HG03025 (cell line): Measurements from ENCODE around the gene SEMA6A.
"Not testable (repeated sequence)": the region's sequence is repeated elsewhere in the genome, so short reads cannot be mapped to it uniquely, and the experiment has no call there.

Experiments used
- ATAC-seq: cut with Tn5 transposase; IDR thresholded peaks from one replicate; pipeline ENCODE4 v1.9.1; 2021; ENCODE audit warnings: mild to moderate bottlenecking, moderate library complexity; ENCODE audit not compliant: unreplicated experiment, low FRiP score

Gene SEMA6A

GRCh38 chr5:116553366-116553765 lies 21.3 kb downstream of the SEMA6A start:
- ATAC-seq, result no peak

GRCh38 chr5:116550082-116550481 lies 24.5 kb downstream of the SEMA6A start:
- ATAC-seq, result no peak

DNA sequence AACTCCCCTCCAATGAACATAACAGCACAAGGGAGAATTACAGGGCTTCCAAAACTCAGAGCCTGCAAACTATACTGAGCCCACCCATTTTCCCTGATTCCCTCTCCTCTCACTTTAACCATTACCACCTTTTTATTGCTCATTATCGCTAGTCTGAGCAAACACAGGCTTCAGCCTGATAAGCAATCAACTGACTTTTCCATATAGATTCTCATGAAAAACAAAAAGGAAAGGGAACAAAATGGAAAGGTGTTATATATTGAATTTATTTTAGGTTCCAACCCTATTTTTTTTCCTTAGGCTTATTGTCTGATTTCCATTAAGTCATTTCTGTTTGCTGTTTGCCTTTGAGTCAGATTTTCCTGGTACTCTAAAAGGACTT lies 27.9 kb downstream of the SEMA6A start:
- ATAC-seq, result no peak

- no peak for ATAC-seq
Measured at GRCh38 chr5:116546033-116546742, 28.4 kb downstream of the SEMA6A start.

- ATAC-seq, result not testable (repeated sequence)
Measured at GRCh38 chr5:116545465-116545864, 29.2 kb downstream of the SEMA6A start.

DNA sequence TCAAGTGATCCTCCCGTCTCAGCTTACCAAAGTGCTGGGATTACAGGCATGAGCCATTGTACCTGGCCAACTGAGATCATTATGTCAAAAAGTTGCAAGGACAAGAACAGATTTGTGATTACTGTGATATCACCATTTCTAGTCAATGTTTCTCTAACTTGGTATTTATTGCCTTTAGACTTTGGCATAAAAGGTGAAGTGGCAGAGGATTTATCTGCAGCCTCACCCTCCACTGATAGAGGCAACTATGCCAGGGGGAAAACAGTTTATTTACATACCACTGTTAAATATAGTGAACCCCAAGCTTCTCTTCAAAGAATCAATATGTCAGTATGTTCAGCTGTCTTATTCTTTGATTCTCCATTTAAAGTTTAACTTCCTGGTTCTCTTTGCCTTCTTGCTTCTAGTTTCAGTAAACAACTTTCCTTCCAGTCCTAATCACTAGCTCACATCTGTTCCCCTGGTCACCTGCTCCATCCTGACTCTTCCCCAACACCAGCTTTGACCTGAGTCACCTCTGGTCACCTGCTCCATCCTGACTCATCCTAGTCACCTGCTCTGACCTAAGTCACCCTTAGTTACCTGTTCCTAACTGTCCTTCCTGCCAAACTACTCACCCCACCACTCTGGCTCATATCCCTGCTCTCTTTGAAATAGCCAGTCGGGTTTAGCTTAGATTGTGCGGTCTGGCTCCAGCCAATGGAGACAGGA lies 29.9 kb downstream of the SEMA6A start:
- no peak for ATAC-seq

DNA sequence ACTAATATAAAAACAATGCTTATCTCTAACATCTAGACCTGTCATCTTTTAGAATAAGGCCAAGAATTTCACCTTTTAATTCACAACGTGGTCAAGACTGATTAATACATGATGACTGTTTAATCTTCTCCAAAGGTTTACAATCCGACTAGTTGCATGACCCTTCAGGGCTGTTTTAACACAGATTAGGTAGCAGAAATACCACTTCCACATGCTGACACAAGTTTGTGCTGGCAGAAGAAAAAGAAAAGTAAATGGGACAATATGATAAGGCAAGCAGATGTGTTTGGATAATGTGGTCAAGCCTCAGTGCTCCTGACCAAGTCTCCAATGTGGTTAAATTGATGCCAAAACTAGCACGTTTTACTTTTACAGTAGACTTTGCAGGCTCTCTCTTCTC lies 31.1 kb downstream of the SEMA6A start:
- no peak for ATAC-seq

DNA sequence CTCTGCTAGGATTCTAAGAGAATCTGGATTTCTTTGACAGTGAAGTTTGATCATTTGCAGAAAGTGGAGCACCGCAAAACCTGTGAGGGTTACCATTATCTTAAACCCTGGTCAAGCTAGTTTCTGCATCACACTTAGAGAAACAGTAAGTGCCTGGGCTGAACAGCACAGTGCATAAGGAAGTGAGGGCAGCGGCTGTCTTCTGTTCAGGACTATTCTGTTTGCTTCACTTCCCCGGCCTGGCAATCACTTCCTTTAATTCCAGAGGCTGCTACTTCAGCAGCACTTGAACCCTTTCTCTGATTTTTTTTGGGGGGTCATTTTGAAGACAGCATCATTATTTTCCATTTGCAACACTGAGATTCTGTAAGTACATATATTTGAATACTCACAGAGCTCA lies 32.0 kb downstream of the SEMA6A start:
- ATAC-seq, result no peak

- ATAC-seq, result no peak
Measured at GRCh38 chr5:116539222-116539621, 35.4 kb downstream of the SEMA6A start.

- no peak for ATAC-seq
Measured at GRCh38 chr5:116536316-116537083, 38.1 kb downstream of the SEMA6A start.

DNA sequence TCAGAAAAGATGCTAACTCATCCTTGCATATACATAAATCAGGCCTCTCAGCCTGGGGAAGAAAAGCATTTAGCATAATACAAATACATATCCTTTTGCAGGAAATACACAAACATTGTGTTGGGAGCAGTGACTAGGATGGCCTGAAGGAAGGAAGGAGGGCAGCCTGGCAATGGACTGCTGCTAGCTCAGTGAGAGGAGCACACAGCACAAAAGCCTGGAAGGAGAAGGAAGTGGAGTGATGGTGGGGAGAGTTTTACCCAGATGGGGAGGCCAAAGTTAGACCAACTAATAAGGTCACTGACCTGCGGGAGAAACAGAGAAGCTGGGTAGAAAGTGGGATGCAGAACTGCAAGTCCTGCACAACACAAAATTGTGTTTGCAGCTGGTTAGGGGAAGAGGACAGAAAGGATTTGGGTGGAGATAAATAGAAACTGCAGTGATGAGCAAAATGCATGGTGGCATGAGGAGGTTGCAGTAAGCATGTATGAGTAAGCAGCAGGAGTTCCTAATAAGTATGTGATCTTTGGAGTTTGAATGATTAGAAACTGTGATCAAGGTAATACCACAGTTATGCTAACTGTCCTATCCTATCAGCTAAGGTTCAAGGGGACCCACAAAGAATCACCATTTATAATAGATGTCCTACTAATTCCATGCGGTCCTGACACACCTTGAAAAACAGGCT lies 39.5 kb downstream of the SEMA6A start:
- no peak for ATAC-seq

GRCh38 chr5:116532762-116533525 lies 41.7 kb downstream of the SEMA6A start:
- no peak for ATAC-seq

DNA sequence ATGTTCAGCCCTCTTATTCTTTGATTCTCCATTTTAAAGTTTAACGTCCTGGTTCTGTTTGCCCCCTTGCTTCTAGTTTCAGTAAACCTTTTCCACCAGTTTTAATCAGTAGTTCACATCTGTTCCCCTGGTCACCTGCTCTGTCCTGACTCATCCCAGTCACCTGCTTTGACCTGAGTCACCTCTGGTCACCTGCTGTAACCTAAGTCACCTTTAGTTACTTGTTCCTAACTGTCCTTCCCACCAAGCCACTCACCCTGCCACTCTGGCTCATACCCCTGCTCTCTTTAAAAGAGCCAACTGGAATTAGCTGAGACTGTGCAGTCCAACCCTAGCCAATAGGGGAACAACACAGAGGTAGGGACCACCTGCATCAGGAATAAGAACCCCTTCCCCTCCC lies 43.0 kb downstream of the SEMA6A start:
- ATAC-seq, result no peak

- no peak for ATAC-seq
Measured at GRCh38 chr5:116531117-116531516, 43.5 kb downstream of the SEMA6A start.

DNA sequence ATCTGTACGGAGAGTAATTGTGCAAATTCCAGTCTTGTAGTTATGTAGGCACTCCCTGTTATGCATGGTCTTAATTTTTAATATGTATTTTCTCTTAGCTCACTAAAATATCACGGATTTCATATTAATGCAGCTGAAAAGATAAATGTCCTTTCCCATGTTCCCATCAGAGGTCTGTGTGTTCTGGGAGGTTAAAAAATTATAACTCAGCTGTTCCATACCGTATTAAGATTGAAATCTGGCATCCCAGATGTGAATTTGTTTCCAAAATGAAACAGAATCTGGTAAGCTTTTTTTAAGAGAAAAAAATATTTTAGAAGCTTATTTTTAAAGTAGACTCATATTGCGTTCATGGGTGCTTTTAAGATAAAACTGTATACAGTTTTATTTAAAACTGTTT lies 44.3 kb downstream of the SEMA6A start:
- ATAC-seq, result no peak

- no peak for ATAC-seq
Measured at GRCh38 chr5:116529615-116530014, 45.0 kb downstream of the SEMA6A start.

- no peak for ATAC-seq
Measured at GRCh38 chr5:116528519-116529234, 45.9 kb downstream of the SEMA6A start.

DNA sequence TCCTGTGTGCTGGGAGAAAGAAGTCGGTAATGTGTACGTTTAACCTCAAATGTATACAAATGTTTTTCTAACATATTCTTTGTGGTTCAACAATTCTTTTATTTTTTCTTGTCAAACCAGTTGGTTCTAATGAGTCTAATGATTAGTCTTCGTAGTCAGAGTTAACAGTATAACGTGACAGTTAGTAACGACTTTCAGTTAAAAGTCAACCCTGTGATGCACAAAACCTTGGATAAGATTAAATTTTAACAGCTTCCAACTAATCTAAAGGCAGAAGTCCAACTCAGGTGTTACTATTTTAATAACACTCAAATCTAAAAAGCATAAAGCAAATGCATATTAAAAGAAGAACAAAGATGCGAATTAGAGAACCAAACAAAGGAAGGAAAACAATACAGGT lies 47.0 kb downstream of the SEMA6A start:
- ATAC-seq, result no peak

DNA sequence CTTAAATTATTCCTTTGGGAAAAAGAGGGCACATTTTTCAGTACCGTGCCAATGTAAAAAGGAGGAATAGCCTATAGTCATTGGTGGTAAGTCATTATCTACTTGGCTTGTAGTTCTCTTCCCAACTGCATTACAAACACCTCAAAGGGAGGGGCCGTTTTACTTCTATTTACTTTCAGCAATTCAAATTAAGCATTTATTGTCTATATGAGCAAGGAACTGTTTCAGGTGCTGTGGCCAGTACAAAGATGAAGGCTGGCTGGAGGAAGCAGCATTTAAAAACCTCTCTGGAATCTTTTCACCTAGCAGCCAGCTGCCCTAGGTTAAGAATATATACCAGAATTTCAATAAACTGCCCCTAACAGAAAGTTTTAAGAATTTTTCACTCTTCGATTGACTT lies 48.9 kb downstream of the SEMA6A start:
- ATAC-seq, result no peak

DNA sequence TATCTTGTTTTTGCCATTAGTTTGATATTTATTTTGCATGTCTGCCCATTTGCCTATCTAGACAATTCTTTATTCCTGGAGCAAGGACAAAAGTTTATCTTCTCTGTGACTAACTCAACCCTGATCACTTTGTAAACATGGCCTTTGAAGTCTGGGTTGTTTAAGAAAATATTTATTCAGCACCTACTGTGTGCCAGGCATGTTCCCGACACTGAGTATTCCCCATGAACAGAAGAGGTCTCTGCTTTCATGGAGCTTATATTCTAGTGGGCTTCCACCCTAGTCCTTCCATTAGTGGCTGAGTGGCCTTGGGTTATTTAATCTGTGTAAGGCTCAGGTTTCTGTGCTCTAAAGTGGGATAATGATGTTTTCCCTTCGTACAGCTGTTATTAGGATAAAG lies 49.7 kb downstream of the SEMA6A start:
- ATAC-seq, result no peak
